Mesendoderm (in vitro differentiated cells): ENCODE measurements around the gene MRPL36.

ENCODE experiments used
- DNase-seq: peaks from one replicate; pipeline ENCODE4 v3.0.0; 2013
- H2AK5ac ChIP-seq: 2 replicates; pipeline ENCODE4 v1.6.1; 2013; ENCODE audit warnings: low read length, inconsistent platforms
- H2BK120ac ChIP-seq: 2 replicates; pipeline ENCODE4 v1.6.1; 2013; ENCODE audit warnings: low read depth, mild to moderate bottlenecking, low read length, moderate library complexity, mixed read lengths
- H2BK15ac ChIP-seq: replicated peaks from 2 replicates; pipeline ENCODE4 v1.6.1; 2013; ENCODE audit warnings: low read depth, mild to moderate bottlenecking, moderate library complexity
- H2BK5ac ChIP-seq: 2 replicates; pipeline ENCODE4 v1.6.1; 2013; ENCODE audit warnings: low read length, inconsistent platforms
- H3K18ac ChIP-seq: 2 replicates; pipeline ENCODE4 v1.6.1; 2013; ENCODE audit warnings: mild to moderate bottlenecking, low read length, mixed read lengths
- H3K23ac ChIP-seq: one replicate; pipeline ENCODE4 v1.6.1; 2013; ENCODE audit warnings: low read length
- H3K27ac ChIP-seq: 2 replicates; pipeline ENCODE4 v1.5.1; 2013; ENCODE audit warnings: low read depth, mild to moderate bottlenecking, inconsistent platforms, low read length, moderate library complexity
- H3K27me3 ChIP-seq: 2 replicates; pipeline ENCODE4 v1.6.1; 2013; ENCODE audit warnings: low read length, control low read depth, mild to moderate bottlenecking, inconsistent platforms; ENCODE audit not compliant: insufficient read depth, poor library complexity
- H3K36me3 ChIP-seq: 2 replicates; pipeline ENCODE4 v1.6.1; 2013; ENCODE audit warnings: low read length, inconsistent platforms; ENCODE audit not compliant: control insufficient read depth, insufficient read depth
- H3K4ac ChIP-seq: one replicate; pipeline ENCODE4 v1.6.1; 2013; ENCODE audit warnings: low read depth, mild to moderate bottlenecking, low read length, moderate library complexity
- H3K4me1 ChIP-seq: 2 replicates; pipeline ENCODE4 v1.6.1; 2013; ENCODE audit warnings: low read depth, low read length, inconsistent platforms; ENCODE audit not compliant: control insufficient read depth
- H3K4me2 ChIP-seq: 2 replicates; pipeline ENCODE4 v1.6.1; 2013; ENCODE audit warnings: low read length
- H3K4me3 ChIP-seq: 2 replicates; pipeline ENCODE4 v1.5.1; 2013; ENCODE audit warnings: mild to moderate bottlenecking, low read length
- H3K56ac ChIP-seq: one replicate; pipeline ENCODE4 v1.6.1; 2013; ENCODE audit warnings: low read length
- H3K79me1 ChIP-seq: 2 replicates; pipeline ENCODE4 v1.6.1; 2013; ENCODE audit warnings: low read length, inconsistent platforms
- H3K79me2 ChIP-seq: 2 replicates; pipeline ENCODE4 v1.6.1; 2013; ENCODE audit warnings: mild to moderate bottlenecking, low read length; ENCODE audit not compliant: control insufficient read depth, insufficient read depth
- H3K9ac ChIP-seq: 2 replicates; pipeline ENCODE4 v1.6.1; 2013; ENCODE audit warnings: low read length, inconsistent platforms
- H4K5ac ChIP-seq: one replicate; pipeline ENCODE4 v1.6.1; 2013; ENCODE audit warnings: low read length
- H4K8ac ChIP-seq: one replicate; pipeline ENCODE4 v1.6.1; 2013; ENCODE audit warnings: low read depth, mild to moderate bottlenecking, control low read depth, low read length, moderate library complexity
- WGBS: extraction: QIAGEN DNeasy Blood & Tissue Kit; methylation state at CpG from one replicate; pipeline ENCODE4 v1.1.7; 2013; ENCODE audit warnings: low lambda C conversion rate, missing lambda C conversion rate; ENCODE audit not compliant: insufficient coverage; ENCODE audit errors: extremely low coverage; 5-methylcytosine and 5-hydroxymethylcytosine counted together

The MRPL36 gene

GRCh38 chr5:1838013-1838412 lies 38.4 kb upstream of the MRPL36 start:
- Histone ChIP-seq H4K5ac (no peak overlapping the region), H2AK5ac (no peak overlapping the region), H2BK120ac (no peak overlapping the region), H3K27me3 (no peaks in the 10 kb centered on the region), H3K23ac (no peak overlapping the region), H3K79me2 (no peaks in the 10 kb centered on the region), H3K18ac (no peak overlapping the region), H2BK15ac (no peak overlapping the region), H3K4me1 (no peaks in the 10 kb centered on the region), H4K8ac (no peak overlapping the region), H3K9ac (no peak overlapping the region), H3K4me2 (no peak overlapping the region), H2BK5ac (no peak overlapping the region), H3K56ac (no peak overlapping the region), H3K36me3 (no peaks in the 10 kb centered on the region), H3K79me1 (no peaks in the 10 kb centered on the region), H3K4me3 (no peak overlapping the region), H3K27ac (no peak overlapping the region), H3K4ac (no peak overlapping the region)
- no CpG with 5 or more reads among the region's 9 CpGs for WGBS
- DNase-seq, result no peak

DNA sequence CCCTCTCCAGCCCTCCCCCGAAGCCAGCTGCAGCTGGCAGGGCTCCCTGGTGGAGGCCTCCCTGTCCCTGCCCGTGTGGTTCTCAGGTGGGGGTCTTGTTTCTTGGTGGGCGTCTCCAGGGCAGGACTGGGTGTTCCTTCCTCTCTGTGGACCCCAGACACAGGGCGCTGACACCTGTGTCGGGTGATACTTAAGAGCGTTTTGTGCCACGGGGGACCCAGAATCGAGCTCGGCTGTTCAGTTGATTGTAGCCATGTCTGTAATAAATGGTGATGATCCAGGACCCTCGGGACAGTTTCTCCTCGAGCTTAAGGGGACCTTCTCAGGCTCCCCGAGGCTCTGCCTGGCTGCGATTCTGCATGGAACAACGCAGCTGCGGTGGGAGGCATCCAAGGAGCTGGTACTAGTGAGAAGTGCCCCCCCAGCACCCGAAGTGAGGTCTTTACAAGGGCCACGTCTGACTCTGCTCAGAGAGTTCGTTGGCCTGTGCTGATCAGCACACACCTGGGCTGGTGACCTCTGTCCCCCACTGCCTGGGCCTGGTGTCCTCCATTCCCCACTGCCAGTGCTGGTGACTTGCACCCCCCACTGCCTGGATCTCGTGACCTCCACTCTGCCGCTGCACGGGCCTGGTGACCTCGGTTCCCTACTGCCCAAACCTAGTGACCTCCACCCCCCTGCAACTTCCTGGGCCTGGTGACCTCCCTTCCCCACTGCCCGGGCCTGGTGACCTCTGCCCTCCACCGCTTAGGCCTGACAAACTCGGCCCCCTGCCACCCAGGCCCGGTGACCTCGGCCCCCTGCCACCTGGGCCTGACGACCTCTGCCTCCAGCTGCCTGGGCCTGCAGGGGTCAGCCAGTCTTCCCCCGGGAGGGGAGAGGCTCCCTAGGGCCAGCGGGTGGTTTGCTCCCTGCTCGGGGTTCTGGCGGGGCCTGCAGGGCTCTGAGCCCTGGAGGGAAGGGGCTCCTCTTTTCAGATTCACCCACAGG lies 37.5 kb upstream of the MRPL36 start:
- no peak overlapping the region for H2BK5ac ChIP-seq
- no peak overlapping the region for H2AK5ac ChIP-seq
- no peak overlapping the region for H3K27ac ChIP-seq
- no peak overlapping the region for H2BK120ac ChIP-seq
- no peaks in the 10 kb centered on the region for H3K36me3 ChIP-seq
- H4K5ac ChIP-seq, result no peak overlapping the region
- H3K23ac ChIP-seq, result no peak overlapping the region
- no peak overlapping the region for H3K4ac ChIP-seq
- no peak overlapping the region for H3K9ac ChIP-seq
- no CpG with 5 or more reads among the region's 32 CpGs for WGBS
- no peak overlapping the region for H3K18ac ChIP-seq
- H3K27me3 ChIP-seq, result no peaks in the 10 kb centered on the region
- H3K4me1 ChIP-seq, result no peaks in the 10 kb centered on the region
- no peak overlapping the region for H3K4me2 ChIP-seq
- H3K79me1 ChIP-seq, result no peaks in the 10 kb centered on the region
- H2BK15ac ChIP-seq, result no peak overlapping the region
- H3K56ac ChIP-seq, result no peak overlapping the region
- no peak for DNase-seq
- H3K4me3 ChIP-seq, result no peak overlapping the region
- no peak overlapping the region for H4K8ac ChIP-seq
- H3K79me2 ChIP-seq, result no peaks in the 10 kb centered on the region

DNA sequence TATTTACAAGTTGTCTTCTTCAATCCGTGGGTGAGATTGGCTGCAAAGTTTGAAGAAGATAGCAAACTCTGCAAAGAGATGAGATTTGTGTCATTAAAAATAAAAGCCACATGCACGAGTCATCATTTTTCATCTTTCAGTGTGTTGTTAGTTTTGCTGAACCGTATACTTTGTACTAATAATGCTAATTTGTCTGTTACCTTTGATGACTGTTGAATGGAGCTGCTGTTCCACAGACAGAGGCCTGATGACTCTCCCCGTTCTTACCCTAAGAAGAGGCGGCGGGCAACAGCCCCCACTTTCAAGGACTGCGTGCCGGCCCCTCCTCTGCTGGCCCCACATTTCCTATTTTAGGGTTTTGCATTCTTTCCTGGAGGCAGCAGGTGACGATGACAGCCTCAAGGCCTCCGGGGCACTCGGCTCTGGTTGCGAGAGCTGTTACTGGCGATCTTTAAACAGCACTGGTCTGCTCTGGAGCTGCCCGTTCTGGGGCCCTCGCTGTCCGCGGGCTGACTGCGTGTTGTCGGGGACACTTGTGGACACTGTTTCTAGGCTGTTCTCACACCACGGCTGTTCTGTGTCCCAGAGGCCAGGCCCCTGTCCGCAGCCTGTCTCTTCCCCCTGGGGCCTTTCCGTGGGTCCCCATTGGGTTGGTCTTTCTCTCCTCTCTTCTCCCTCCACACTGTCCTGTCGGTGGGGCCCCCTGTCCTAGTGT lies 36.7 kb upstream of the MRPL36 start:
- H3K4ac ChIP-seq, result no peak overlapping the region
- no peak overlapping the region for H2BK15ac ChIP-seq
- no peak overlapping the region for H3K27ac ChIP-seq
- no peaks in the 10 kb centered on the region for H3K79me1 ChIP-seq
- no peak overlapping the region for H4K8ac ChIP-seq
- H3K27me3 ChIP-seq, result no peaks in the 10 kb centered on the region
- H2BK120ac ChIP-seq, result no peak overlapping the region
- no peak overlapping the region for H3K4me3 ChIP-seq
- no peak overlapping the region for H4K5ac ChIP-seq
- H3K4me2 ChIP-seq, result no peak overlapping the region
- H3K56ac ChIP-seq, result no peak overlapping the region
- no peak overlapping the region for H3K18ac ChIP-seq
- DNase-seq, result no peak
- no CpG with 5 or more reads among the region's 23 CpGs for WGBS
- H3K23ac ChIP-seq, result no peak overlapping the region
- no peaks in the 10 kb centered on the region for H3K4me1 ChIP-seq
- H3K9ac ChIP-seq, result no peak overlapping the region
- no peak overlapping the region for H2BK5ac ChIP-seq
- H3K36me3 ChIP-seq, result no peaks in the 10 kb centered on the region
- H2AK5ac ChIP-seq, result no peak overlapping the region
- no peaks in the 10 kb centered on the region for H3K79me2 ChIP-seq

GRCh38 chr5:1835431-1835830 lies 35.8 kb upstream of the MRPL36 start:
- no peak overlapping the region for H3K4me2 ChIP-seq
- H3K9ac ChIP-seq, result no peak overlapping the region
- no peaks in the 10 kb centered on the region for H3K79me2 ChIP-seq
- no peak for DNase-seq
- H2AK5ac ChIP-seq, result no peak overlapping the region
- no peak overlapping the region for H2BK15ac ChIP-seq
- no peak overlapping the region for H3K4ac ChIP-seq
- no peaks in the 10 kb centered on the region for H3K4me1 ChIP-seq
- H3K36me3 ChIP-seq, result no peaks in the 10 kb centered on the region
- H4K8ac ChIP-seq, result no peak overlapping the region
- H3K4me3 ChIP-seq, result no peak overlapping the region
- H4K5ac ChIP-seq, result no peak overlapping the region
- no peak overlapping the region for H2BK5ac ChIP-seq
- H2BK120ac ChIP-seq, result no peak overlapping the region
- H3K27ac ChIP-seq, result no peak overlapping the region
- H3K79me1 ChIP-seq, result no peaks in the 10 kb centered on the region
- H3K23ac ChIP-seq, result no peak overlapping the region
- H3K27me3 ChIP-seq, result no peaks in the 10 kb centered on the region
- no peak overlapping the region for H3K56ac ChIP-seq
- no peak overlapping the region for H3K18ac ChIP-seq
- WGBS, result no CpG with 5 or more reads among the region's 13 CpGs

DNA sequence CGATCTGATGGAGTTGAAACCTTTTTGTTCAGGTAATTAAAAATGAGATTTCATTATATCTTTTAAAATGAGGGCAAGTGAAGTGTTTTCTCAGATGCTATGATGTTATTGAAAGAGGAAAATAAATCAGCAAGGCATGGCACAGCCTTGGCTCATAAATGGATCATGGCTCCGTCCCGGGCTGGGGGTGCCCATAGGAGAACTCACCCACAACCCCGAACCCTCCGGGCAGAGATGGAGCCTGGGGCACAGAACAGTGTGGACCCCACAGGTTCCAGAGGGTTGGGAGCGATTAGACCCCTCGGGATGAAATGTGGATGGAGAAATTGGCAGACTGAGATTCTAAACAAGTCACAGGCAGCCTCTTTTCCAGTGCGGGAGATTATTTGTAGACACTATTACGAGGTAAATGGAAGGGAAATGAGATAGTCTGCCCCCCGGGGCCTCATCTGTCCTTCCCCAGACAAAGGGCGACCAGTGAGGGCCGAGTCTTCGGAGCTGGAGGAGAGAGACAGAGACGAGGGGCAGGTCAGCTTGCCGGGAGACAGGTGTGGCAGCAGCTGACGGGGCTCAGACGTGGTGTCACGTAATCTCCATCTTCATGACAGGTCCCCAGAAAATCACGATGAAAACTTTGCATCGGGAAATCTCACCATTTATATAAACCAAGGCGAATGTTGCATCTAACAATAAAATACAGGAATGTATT lies 35.2 kb upstream of the MRPL36 start:
- Histone ChIP-seq H3K23ac (no peak overlapping the region), H3K9ac (no peak overlapping the region), H3K27me3 (no peaks in the 10 kb centered on the region), H2BK120ac (no peak overlapping the region), H3K27ac (no peak overlapping the region), H3K36me3 (no peaks in the 10 kb centered on the region), H3K4me3 (no peak overlapping the region), H3K79me2 (no peaks in the 10 kb centered on the region), H3K4me1 (no peaks in the 10 kb centered on the region), H4K8ac (no peak overlapping the region), H2AK5ac (no peak overlapping the region), H3K4ac (no peak overlapping the region), H3K4me2 (no peak overlapping the region), H2BK5ac (no peak overlapping the region), H3K79me1 (no peaks in the 10 kb centered on the region), H3K56ac (no peak overlapping the region), H4K5ac (no peak overlapping the region), H3K18ac (no peak overlapping the region), H2BK15ac (no peak overlapping the region)
- no CpG with 5 or more reads among the region's 21 CpGs for WGBS
- DNase-seq, result no peak
